ENCODE results near the gene ATP6AP1.

The ATP6AP1 gene

GRCh38 chrX:154470434-154470833 lies 42.0 kb downstream of the ATP6AP1 start:
- DNase-seq = no peak

- DNase-seq = no peak
Measured at GRCh38 chrX:154470914-154471568, 42.6 kb downstream of the ATP6AP1 start.

DNA sequence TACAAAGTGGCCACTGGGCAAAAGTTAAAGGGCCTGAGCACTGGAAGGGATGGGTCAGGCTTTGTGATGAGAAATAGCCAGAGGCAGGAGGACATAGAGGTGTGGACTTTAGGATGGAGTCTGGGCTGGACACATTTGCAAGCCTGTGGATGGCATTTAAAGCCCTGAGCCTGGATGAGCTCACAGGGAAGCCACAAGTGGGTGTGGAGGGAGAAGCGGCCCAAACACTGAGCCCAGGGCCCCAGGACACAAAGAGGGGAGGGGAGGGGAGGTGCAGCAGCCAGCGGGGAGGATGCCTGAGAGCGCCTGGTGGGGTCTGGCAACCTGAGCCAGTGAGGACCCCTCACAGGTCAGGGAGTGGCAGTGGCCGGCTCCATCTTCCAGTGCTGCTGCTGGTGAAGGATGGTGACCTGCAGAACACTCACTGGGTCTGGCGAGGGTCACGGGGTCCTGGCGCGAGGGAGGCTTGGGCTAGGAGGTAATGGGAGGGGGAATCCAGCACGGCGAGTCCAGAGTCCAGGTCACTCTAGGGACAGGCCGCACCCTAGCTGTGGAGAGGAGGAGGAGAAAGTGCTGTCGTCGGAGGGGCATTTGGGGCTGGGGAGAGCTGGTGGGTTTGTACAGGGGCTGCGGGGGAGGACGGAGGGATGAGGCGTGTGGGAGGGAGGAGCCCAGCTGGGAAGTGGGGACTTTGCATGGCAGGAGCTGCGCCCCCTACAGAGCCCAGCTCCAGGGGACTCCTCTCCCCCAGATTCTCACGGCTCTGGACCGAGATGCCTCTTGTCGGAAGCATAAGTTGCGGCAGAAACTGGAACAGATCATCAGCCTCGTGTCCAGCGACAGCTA lies 43.6 kb downstream of the ATP6AP1 start:
- DNase-seq = no peak

DNA sequence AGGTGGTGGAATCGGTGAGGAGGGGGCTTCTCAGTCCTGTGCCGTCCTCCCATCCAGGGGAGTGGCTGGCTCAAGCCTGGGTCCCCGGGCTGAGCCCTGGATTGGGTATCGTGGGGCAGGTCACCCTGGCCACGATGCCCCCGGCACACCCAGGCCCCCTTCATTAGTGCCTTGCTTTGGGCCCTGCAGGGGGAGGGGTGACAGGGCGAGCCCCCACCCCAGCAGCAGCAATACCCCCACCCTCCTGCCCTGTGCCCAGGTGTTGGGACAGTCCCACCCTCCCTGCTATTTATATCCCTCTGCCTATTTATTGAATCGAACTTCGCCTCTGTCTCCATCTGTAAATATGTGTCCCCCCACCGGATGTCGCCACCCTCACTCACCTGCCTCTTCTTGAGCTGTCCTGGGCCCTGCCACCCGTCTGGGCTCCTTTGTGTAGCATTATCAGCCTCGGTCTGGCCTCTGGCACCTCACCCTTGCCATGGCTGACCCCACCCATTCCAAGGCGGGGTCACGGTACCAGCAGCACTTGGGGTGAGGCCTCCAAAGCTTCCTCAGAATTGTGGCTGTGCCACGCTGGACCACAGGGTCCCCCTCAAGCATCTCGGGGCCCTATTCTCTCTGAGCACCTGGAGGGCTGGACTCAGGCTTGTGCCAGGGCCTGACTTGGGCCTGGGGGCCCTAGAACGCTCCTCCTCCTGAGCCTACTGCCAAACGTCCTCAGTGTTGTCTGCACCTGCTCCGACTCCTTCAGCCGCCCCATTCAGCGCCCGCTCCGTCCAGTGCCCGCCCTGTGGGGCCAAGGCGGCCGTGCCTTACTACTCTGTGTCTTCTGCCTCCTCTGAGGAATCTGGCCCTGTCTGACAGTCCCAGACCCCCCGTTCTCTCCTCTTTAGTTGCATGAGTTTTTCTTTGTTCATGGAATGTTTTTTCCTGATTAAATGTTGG lies 44.5 kb downstream of the ATP6AP1 start:
- DNase-seq = no peak

GRCh38 chrX:154473683-154474082 lies 45.2 kb downstream of the ATP6AP1 start:
- DNase-seq = no peak

DNA sequence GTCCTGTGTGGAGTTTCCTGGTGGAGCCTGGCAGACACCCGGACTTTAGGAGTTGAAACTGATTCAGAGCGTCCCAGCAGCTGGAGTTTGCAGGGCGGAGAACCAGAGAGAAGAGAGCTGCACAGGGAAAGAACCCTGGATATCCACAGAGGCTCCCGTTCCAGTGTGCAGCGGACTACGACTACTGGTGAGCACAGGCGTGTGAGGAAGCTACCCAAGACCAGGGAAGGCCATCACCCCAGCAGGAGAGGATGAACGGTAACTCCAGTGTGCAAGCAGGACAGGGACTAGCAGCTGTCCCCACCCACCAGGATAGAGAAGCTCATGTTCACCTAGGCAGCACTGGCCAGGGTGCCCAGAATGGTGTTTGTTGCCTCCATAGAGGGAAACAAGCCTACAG lies 48.3 kb downstream of the ATP6AP1 start:
- DNase-seq = no peak

DNA sequence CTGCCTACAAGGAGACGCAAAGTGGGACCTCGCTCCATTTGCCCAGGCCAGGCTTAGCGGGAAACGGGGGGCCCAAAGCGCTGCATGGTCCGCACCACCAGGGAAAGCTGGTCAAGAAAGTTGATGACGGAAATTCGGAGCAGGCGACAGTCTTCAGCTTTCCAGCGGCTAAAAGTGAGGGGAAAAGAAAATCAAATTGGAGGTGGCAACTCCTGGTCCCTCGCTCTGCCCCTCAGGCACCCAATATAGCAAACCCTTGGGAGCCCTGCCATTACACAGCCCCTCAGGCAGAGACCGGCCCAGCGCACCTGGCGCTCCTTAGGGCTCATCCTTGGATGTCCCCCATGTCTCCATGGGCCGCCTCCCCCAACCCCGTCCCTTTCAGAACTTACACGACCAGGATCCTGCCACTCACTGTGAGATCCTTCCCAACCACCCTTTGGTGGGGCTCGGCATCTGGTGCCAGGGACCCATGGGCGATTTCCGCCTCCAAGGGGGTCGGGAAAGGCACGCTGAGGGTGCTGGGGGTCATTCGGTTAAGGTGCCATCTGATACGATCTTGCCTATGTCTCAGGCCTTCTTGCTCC lies 49.5 kb downstream of the ATP6AP1 start:
- no peak for DNase-seq

- DNase-seq = peak; percentile 80
Measured at GRCh38 chrX:154478728-154479622, 50.5 kb downstream of the ATP6AP1 start, which contains the start of gene LAGE3. Gene LAGE3 (minus strand): TSS chrX:154479281. CDS start chrX:154478915, 366 bp downstream.

DNA sequence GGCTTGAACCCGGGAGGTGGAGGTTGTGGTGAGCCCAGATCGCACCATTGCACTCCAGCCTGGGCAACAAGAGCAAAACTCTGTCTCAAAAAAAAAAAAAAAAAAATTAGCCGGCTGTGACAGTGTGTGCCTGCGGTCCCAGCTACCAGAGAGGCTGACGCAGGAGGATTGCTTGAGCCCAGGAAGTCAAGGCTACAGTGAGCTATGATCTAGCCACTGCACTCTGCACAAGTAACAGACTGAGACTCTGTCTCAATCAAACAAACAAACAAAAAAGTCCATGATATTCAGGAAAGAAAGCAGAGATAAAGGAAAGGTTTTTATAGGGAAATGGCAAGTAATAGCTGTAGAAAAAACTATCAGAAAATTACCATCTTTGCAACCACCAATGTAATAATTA lies 52.7 kb downstream of the ATP6AP1 start:
- no peak for DNase-seq

GRCh38 chrX:154481911-154482601 lies 53.6 kb downstream of the ATP6AP1 start:
- no peak for DNase-seq

DNA sequence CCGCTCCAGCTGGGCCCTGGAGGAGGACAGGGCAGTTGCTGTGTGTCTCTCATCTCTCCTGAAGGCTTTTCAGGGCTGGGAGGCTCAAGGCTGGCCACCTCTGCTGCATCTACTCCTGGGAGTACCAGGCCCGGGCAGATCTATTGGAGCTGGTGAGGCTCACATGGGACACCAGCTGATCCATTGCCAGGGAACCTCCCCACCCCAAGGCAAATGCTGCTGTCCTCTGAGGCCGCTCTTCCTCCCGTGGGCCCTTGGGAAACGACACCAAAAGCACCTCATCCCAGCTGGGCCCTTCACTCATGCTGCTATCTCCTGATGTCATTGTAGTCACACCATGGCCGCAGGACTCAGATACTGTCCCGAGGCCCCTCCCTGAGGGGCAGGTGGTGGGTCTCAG lies 54.3 kb downstream of the ATP6AP1 start:
- no peak for DNase-seq

- no peak for DNase-seq
Measured at GRCh38 chrX:154483325-154483724, 54.8 kb downstream of the ATP6AP1 start.

DNA sequence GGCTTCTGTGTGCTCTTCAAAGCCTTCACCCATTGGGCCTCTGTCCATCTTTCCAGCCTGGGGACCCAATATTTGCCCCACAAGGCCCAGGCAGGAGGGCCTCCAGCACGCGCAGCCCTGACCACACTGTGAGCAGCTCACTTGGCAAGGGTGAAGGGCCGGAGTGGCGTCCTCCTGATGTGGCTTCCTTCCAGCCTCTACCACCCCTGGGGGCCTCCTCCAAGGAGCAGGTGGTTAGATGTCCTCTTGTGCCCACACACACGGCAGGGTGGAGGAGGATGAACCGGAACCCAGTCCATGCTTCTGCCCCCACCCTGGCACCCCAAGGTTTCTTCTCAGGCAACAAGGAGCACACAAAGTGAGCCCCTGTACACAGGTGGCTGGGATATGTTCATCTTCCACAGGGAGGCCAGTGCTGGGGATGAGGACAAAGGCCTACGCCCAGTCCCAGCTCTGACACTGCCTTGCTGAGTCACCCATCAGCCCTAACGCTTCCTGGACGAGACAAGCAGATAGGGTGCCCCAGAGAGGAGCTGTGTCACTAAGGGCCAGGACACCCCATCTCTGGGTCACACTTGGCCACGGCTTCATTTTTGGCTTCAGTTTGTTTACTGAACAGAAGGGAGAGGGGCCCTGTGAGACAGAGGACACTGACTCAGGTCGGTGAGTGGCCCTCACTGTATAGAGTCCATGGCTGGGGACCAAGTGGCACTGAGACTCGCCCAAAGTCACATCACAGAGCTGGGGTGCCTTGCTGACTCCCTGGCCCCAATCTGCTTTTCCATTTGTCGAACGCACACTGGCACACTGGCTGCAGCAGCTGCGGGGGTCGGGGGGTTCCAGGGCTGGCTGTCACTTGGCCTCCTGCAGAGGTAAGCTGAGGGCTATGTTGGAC lies 56.0 kb downstream of the ATP6AP1 start:
- DNase-seq = no peak

DNA sequence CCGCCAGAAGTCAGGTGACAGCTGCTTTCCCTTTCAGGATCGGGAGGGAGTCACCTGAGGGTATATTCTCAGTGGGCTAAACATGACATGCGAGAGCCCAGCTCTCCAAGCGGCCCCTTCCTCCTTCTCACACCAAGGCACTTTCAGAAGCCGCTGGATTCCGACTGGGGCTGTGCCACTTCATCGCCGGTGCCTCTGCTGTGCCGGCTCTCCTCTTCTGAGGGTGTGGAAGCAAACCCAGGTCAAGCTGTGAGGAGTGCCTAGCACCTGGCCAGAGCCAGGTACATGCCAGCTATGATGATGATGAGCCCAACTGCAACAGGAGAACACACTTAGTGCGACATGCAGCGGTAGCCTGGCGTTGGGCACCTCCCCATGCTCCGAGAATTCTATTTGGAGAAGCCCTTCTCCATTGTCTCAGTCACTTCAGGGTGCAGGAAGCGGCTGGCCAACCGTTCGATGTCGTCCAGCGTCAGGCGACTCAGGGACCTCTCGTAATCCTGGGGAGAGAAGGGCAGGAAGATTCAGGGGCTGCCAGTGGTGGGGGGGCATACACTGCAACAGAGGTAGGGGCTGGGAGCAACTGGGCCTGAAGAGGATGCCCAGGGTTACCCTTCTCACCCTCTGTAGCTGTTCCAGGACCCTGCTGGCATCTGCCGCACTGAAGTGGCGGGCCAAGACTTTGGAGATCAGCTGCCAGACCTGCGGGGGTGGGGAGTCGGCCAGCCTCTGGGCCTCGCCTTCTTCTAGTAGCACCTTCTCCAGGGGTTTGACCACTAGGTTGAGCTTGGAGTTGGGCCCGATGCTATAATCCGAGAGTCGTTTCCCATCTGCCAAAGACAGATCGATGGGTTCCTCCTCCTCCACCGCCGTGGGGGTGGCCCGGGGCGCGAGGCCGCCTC lies 56.9 kb downstream of the ATP6AP1 start:
- no peak for DNase-seq

- DNase-seq = peak; percentile 58
Measured at GRCh38 chrX:154486052-154486395, 57.5 kb downstream of the ATP6AP1 start.
